GM21619 (cell line): ENCODE results near the gene PRSS56.

Experiments used
- ATAC-seq: cut with Tn5 transposase; IDR thresholded peaks from one replicate; pipeline ENCODE4 v1.9.1; 2021; ENCODE audit not compliant: unreplicated experiment

The PRSS56 gene

GRCh38 chr2:232486558-232487384, 33.4 kb upstream of the PRSS56 start:
- ATAC-seq = no peak

GRCh38 chr2:232487385-232488096, 32.6 kb upstream of the PRSS56 start, which contains the start of gene ECEL1:
Gene ECEL1, minus strand, starts transcription at chr2:232487834. Its CDS starts 1,181 bp downstream, at chr2:232486653.
- ATAC-seq = no peak

GRCh38 chr2:232488097-232488711, 32.0 kb upstream of the PRSS56 start:
- ATAC-seq = no peak

- ATAC-seq = no peak
Observed at GRCh38 chr2:232488721-232489300, 31.4 kb upstream of the PRSS56 start.

GRCh38 chr2:232489516-232490220, 30.5 kb upstream of the PRSS56 start:
- no peak for ATAC-seq

GRCh38 chr2:232490221-232491138, 29.7 kb upstream of the PRSS56 start:
- ATAC-seq = no peak

- no peak for ATAC-seq
Observed at GRCh38 chr2:232491139-232491780, 28.9 kb upstream of the PRSS56 start.

- no peak for ATAC-seq
Observed at GRCh38 chr2:232492236-232492848, 27.8 kb upstream of the PRSS56 start.

GRCh38 chr2:232492963-232493700, 27.1 kb upstream of the PRSS56 start:
- no peak for ATAC-seq

GRCh38 chr2:232493701-232494474, 26.3 kb upstream of the PRSS56 start:
- ATAC-seq = no peak

- ATAC-seq = no peak
Observed at GRCh38 chr2:232494542-232494941, 25.6 kb upstream of the PRSS56 start.

- no peak for ATAC-seq
Observed at GRCh38 chr2:232495292-232495691, 24.9 kb upstream of the PRSS56 start.

GRCh38 chr2:232496501-232497270, 23.5 kb upstream of the PRSS56 start:
- no peak for ATAC-seq

GRCh38 chr2:232497348-232497747, 22.8 kb upstream of the PRSS56 start:
- no peak for ATAC-seq

- ATAC-seq = no peak
Observed at GRCh38 chr2:232498452-232498851, 21.7 kb upstream of the PRSS56 start.

- no peak for ATAC-seq
Observed at GRCh38 chr2:232501331-232501771, 18.8 kb upstream of the PRSS56 start.
